ENCODE results near the gene IL34. TPM values are rescaled to one million over a fixed set of nuclear protein-coding genes. Genes with fewer than 3 reads are reported as not detected.

Gene IL34
- total and polyA plus RNA-seq, 2 donors from 2014 or later = 5.9 to 7.4 TPM

- Histone ChIP-seq H3K4me1 (ENCODE audit: control insufficient read depth in 2 of 3, insufficient read depth in 2 of 3, low read depth in 1 of 3, low read length in 3 of 3) (no peaks in the 10 kb centered on the region), H3K9me3 (ENCODE audit: control insufficient read depth in 2 of 3, insufficient read depth in 1 of 3, low read length in 3 of 3) (no peaks in the 10 kb centered on the region), H3K27ac (ENCODE audit: low read depth in 2 of 2, low read length in 2 of 2) (no peak overlapping the region), H3K36me3 (ENCODE audit: control insufficient read depth in 2 of 3, insufficient read depth in 3 of 3, low read length in 3 of 3) (peaks cover 4 to 16% (median 4%) of the 10 kb centered on the region in 3 donors), H3K27me3 (ENCODE audit: control insufficient read depth, insufficient read depth, low read length) (no peaks in the 10 kb centered on the region), H3K9ac (ENCODE audit: low read length in 3 of 3) (no peak overlapping the region), H3K4me3 (ENCODE audit: low read length in 3 of 3) (no peak overlapping the region)
- intact Hi-C loops (cut with DNase I) = no loop called here
- no peak for TF ChIP-seq CTCF (IDR thresholded peaks at IDR 0.05; ENCODE audit: borderline replicate concordance, extremely low read depth, insufficient read depth)
- peak in 1 of 5 donors; percentile 62 for DNase-seq
- FAIRE-seq = no peak
These were observed 16.7 kb downstream of the IL34 start for GRCh38 chr16:70662991-70663523.

- intact Hi-C loops (cut with DNase I) = no loop called here
- TF ChIP-seq CTCF (IDR thresholded peaks at IDR 0.05; ENCODE audit: borderline replicate concordance, extremely low read depth, insufficient read depth) = no peak
- H3K36me3 ChIP-seq (ENCODE audit: control insufficient read depth in 2 of 3, insufficient read depth in 3 of 3, low read length in 3 of 3) = peaks cover 4 to 20% (median 8%) of the 10 kb centered on the region in 3 donors
- no peak overlapping the region for H3K9ac ChIP-seq (ENCODE audit: low read length in 3 of 3)
- H3K9me3 ChIP-seq (ENCODE audit: control insufficient read depth in 2 of 3, insufficient read depth in 1 of 3, low read length in 3 of 3) = no peaks in the 10 kb centered on the region
- DNase-seq (peak in 1 of 5 donors; percentile 72), FAIRE-seq (no peak)
- H3K27me3 ChIP-seq (ENCODE audit: control insufficient read depth, insufficient read depth, low read length) = no peaks in the 10 kb centered on the region
- H3K4me1 ChIP-seq (ENCODE audit: control insufficient read depth in 2 of 3, insufficient read depth in 2 of 3, low read depth in 1 of 3, low read length in 3 of 3) = no peaks in the 10 kb centered on the region
- H3K4me3 ChIP-seq (ENCODE audit: low read length in 3 of 3) = no peak overlapping the region
- no peak overlapping the region for H3K27ac ChIP-seq (ENCODE audit: low read depth in 2 of 2, low read length in 2 of 2)
These were observed 17.4 kb downstream of the IL34 start for GRCh38 chr16:70663524-70664324.

GRCh38 chr16:70664325-70665112, 18.2 kb downstream of the IL34 start:
- Histone ChIP-seq H3K36me3 (ENCODE audit: control insufficient read depth in 2 of 3, insufficient read depth in 3 of 3, low read length in 3 of 3) (peaks cover 4 to 24% (median 8%) of the 10 kb centered on the region in 3 donors), H3K9me3 (ENCODE audit: control insufficient read depth in 2 of 3, insufficient read depth in 1 of 3, low read length in 3 of 3) (no peaks in the 10 kb centered on the region), H3K27ac (ENCODE audit: low read depth in 2 of 2, low read length in 2 of 2) (no peak overlapping the region), H3K27me3 (ENCODE audit: control insufficient read depth, insufficient read depth, low read length) (no peaks in the 10 kb centered on the region), H3K4me1 (ENCODE audit: control insufficient read depth in 2 of 3, insufficient read depth in 2 of 3, low read depth in 1 of 3, low read length in 3 of 3) (no peaks in the 10 kb centered on the region), H3K9ac (ENCODE audit: low read length in 3 of 3) (no peak overlapping the region), H3K4me3 (ENCODE audit: low read length in 3 of 3) (no peak overlapping the region)
- intact Hi-C loops (cut with DNase I) = no loop called here
- TF ChIP-seq CTCF (IDR thresholded peaks at IDR 0.05; ENCODE audit: borderline replicate concordance, extremely low read depth, insufficient read depth) = no peak
- FAIRE-seq (no peak), DNase-seq (peak in 1 of 5 donors; percentile 79)

Measured in kidney (tissue), 14 donors.